Lower leg skin (tissue), 4 donors: ENCODE measurements around the gene BIN1. TPM values are rescaled to one million over a fixed set of nuclear protein-coding genes. Genes with fewer than 3 reads are reported as not detected.

Experiments
- DNase-seq, 2 donors: peaks; one replicate each; pipeline ENCODE4 v3.0.0-alpha.2; 2019; ENCODE audit warnings: low spot score in 2 of 2
- H3K4me3 ChIP-seq: fragments of 200-600 bp; sonication (generic); 2 replicates; pipeline ENCODE4 v1.5.1; 2017; ENCODE audit warnings: mild to moderate bottlenecking, low read depth; ENCODE audit not compliant: poor library complexity, severe bottlenecking
- CTCF ChIP-seq, 3 donors: fragments of 450-650 bp; IDR thresholded peaks; one replicate each; pipeline ENCODE4 v1.5.1; 2016; ENCODE audit warnings: antibody characterized with exemption in 3 of 3, mild to moderate bottlenecking in 3 of 3, moderate library complexity in 2 of 3
- POLR2A ChIP-seq, 2 donors: fragments of 450-650 bp; IDR thresholded peaks; one replicate each; pipeline ENCODE4 v1.6.1; 2016 to 2017; ENCODE audit warnings: antibody characterized with exemption in 2 of 2, mild to moderate bottlenecking in 1 of 2, moderate library complexity in 1 of 2
- WGBS, 2 donors: methylation state at CpG; one replicate each; pipeline ENCODE4 v1.1.5; 2018; 5-methylcytosine and 5-hydroxymethylcytosine counted together
- intact Hi-C: fragments of 100-400 bp; cut with DNase I; formaldehyde crosslinking; loops from one replicate; pipeline ENCODE4 v1.15.0; 2023; ENCODE audit warnings: low total_unique reads
- total RNA-seq, 4 donors: library from RNA; depleted of rRNA; stranded (reverse); fragments of >200 nt; gene quantifications; one replicate each; pipeline ENCODE4 v1.1.0, GENCODE V29; 2016

Gene BIN1
- total RNA-seq, 4 donors from 2014 or later: 8.4 to 18.2 (median 9.8) TPM

GRCh38 chr2:127105656-127106456, 1.1 kb downstream of the BIN1 start:
- TF ChIP-seq CTCF (IDR thresholded peaks at IDR 0.05) (no peak), POLR2A (IDR thresholded peaks at IDR 0.05) (no peak)
- intact Hi-C loops: no loop called here
- DNase-seq: peak; percentile 16 to 88
- WGBS, 2 donors: 2 to 5% methylated on average over 38 to 48 of the region's 51 CpGs
- H3K4me3 ChIP-seq: peak overlapping the region; percentile 69

GRCh38 chr2:127104881-127105655, 1.9 kb downstream of the BIN1 start:
- DNase-seq: peak in 1 of 2 donors; percentile 86
- no peak overlapping the region for H3K4me3 ChIP-seq
- intact Hi-C loops: no loop called here
- WGBS, 2 donors: 64 to 69% methylated on average over 4 to 6 of the region's 6 CpGs
- no peak for TF ChIP-seq CTCF (IDR thresholded peaks at IDR 0.05)
- no peak for TF ChIP-seq POLR2A (IDR thresholded peaks at IDR 0.05)

GRCh38 chr2:127104166-127104660, 2.7 kb downstream of the BIN1 start:
- DNase-seq: peak in 1 of 2 donors; percentile 81
- WGBS, 2 donors: 79 to 87% methylated on average over 8 of the region's 8 CpGs
- TF ChIP-seq POLR2A (IDR thresholded peaks at IDR 0.05) (no peak), CTCF (IDR thresholded peaks at IDR 0.05) (no peak)
- intact Hi-C loops: no loop called here
- H3K4me3 ChIP-seq: no peak overlapping the region

- intact Hi-C loops: no loop called here
- TF ChIP-seq CTCF (IDR thresholded peaks at IDR 0.05) (no peak), POLR2A (IDR thresholded peaks at IDR 0.05) (no peak)
- WGBS, 2 donors: 79% methylated on average over 24 of the region's 24 CpGs
- no peak overlapping the region for H3K4me3 ChIP-seq
- DNase-seq: peak in 1 of 2 donors; percentile 83
These were observed 3.5 kb downstream of the BIN1 start for GRCh38 chr2:127103243-127104165.

- no peak for TF ChIP-seq CTCF (IDR thresholded peaks at IDR 0.05)
- no peak for TF ChIP-seq POLR2A (IDR thresholded peaks at IDR 0.05)
- H3K4me3 ChIP-seq: no peak overlapping the region
- WGBS, 2 donors: 82 to 86% methylated on average over 5 of the region's 5 CpGs
- peak in 1 of 2 donors; percentile 82 for DNase-seq
- intact Hi-C loops: no loop called here
These were observed 4.3 kb downstream of the BIN1 start for GRCh38 chr2:127102521-127103242.
